BE2C (cell line): Measurements from ENCODE around the gene TOMM34.

Source experiments
- DNase-seq: peaks from one replicate; pipeline ENCODE4 v3.0.0-alpha.2; 2020
- H3K27me3 ChIP-seq: fragments of 250-450 bp; sonication (Bioruptor Pico); 2 replicates; pipeline ENCODE4 v1.5.1; 2020; ENCODE audit warnings: mild to moderate bottlenecking
- H3K36me3 ChIP-seq: fragments of 250-450 bp; sonication (Bioruptor Pico); 2 replicates; pipeline ENCODE4 v1.5.1; 2020; ENCODE audit warnings: mild to moderate bottlenecking
- H3K4me1 ChIP-seq: fragments of 250-450 bp; sonication (Bioruptor Pico); 2 replicates; pipeline ENCODE4 v1.5.1; 2020
- H3K4me3 ChIP-seq: 2 replicates; pipeline ENCODE4 v1.5.1; 2011; ENCODE audit warnings: low read depth, low read length
- H3K9me3 ChIP-seq: fragments of 250-450 bp; sonication (Bioruptor Pico); 2 replicates; pipeline ENCODE4 v1.5.1; 2020
- CTCF ChIP-seq: IDR thresholded peaks from 2 replicates; pipeline ENCODE4 v1.5.1; 2012; ENCODE audit warnings: mild to moderate bottlenecking, low read depth, low read length

Gene TOMM34

GRCh38 chr20:44918761-44919160, 41.4 kb downstream of the TOMM34 start:
- H3K4me1 ChIP-seq = no peaks in the 10 kb centered on the region
- no peaks in the 10 kb centered on the region for H3K27me3 ChIP-seq
- H3K4me3 ChIP-seq = no peak overlapping the region
- TF ChIP-seq CTCF = no peak
- no peaks in the 10 kb centered on the region for H3K9me3 ChIP-seq
- H3K36me3 ChIP-seq = peaks cover 20% of the 10 kb centered on the region
- no peak for DNase-seq

GRCh38 chr20:44918342-44918741, 41.9 kb downstream of the TOMM34 start:
- TF ChIP-seq CTCF = no peak
- peaks cover 20% of the 10 kb centered on the region for H3K36me3 ChIP-seq
- no peaks in the 10 kb centered on the region for H3K4me1 ChIP-seq
- DNase-seq = no peak
- H3K27me3 ChIP-seq = no peaks in the 10 kb centered on the region
- H3K4me3 ChIP-seq = no peak overlapping the region
- no peaks in the 10 kb centered on the region for H3K9me3 ChIP-seq

GRCh38 chr20:44917399-44917798, 42.8 kb downstream of the TOMM34 start:
- H3K4me3 ChIP-seq = no peak overlapping the region
- no peaks in the 10 kb centered on the region for H3K27me3 ChIP-seq
- peaks cover 14% of the 10 kb centered on the region for H3K36me3 ChIP-seq
- DNase-seq = no peak
- H3K9me3 ChIP-seq = no peaks in the 10 kb centered on the region
- no peaks in the 10 kb centered on the region for H3K4me1 ChIP-seq
- no peak for TF ChIP-seq CTCF

GRCh38 chr20:44916586-44916985, 43.6 kb downstream of the TOMM34 start:
- H3K4me1 ChIP-seq = no peaks in the 10 kb centered on the region
- H3K27me3 ChIP-seq = no peaks in the 10 kb centered on the region
- no peak for DNase-seq
- TF ChIP-seq CTCF = no peak
- H3K36me3 ChIP-seq = peaks cover 12% of the 10 kb centered on the region
- H3K4me3 ChIP-seq = no peak overlapping the region
- H3K9me3 ChIP-seq = no peaks in the 10 kb centered on the region

GRCh38 chr20:44914924-44915323, 45.3 kb downstream of the TOMM34 start:
- Histone ChIP-seq H3K4me1 (no peaks in the 10 kb centered on the region), H3K27me3 (no peaks in the 10 kb centered on the region), H3K9me3 (no peaks in the 10 kb centered on the region), H3K4me3 (no peak overlapping the region), H3K36me3 (peaks cover 12% of the 10 kb centered on the region)
- no peak for DNase-seq
- no peak for TF ChIP-seq CTCF

- no peak for TF ChIP-seq CTCF
- DNase-seq = no peak
- Histone ChIP-seq H3K27me3 (no peaks in the 10 kb centered on the region), H3K36me3 (peaks cover 17% of the 10 kb centered on the region), H3K9me3 (no peaks in the 10 kb centered on the region), H3K4me3 (no peak overlapping the region), H3K4me1 (no peaks in the 10 kb centered on the region)
Measured at GRCh38 chr20:44912189-44912588, 48.0 kb downstream of the TOMM34 start.
